HepG2 (cell line): ENCODE measurements around the gene ECSCR. TPM values are rescaled to one million over a fixed set of nuclear protein-coding genes. Genes with fewer than 3 reads are reported as not detected.

Experiments used
- BCLAF1 ChIP-seq: fragments of 450-650 bp; IDR thresholded peaks from 2 replicates; pipeline ENCODE4 v1.6.1; 2017; ENCODE audit warnings: mild to moderate bottlenecking
- DRAP1 ChIP-seq: IDR thresholded peaks from 2 replicates; pipeline ENCODE4 v1.6.1; 2016; ENCODE audit warnings: missing genetic modification reagents, missing compliant biosample characterization
- EHMT2 ChIP-seq: fragments of 200-600 bp; sonication (generic); IDR thresholded peaks from 2 replicates; pipeline ENCODE4 v1.7.0; 2017; ENCODE audit warnings: antibody characterized with exemption, low read depth, low read length, borderline replicate concordance
- JUN ChIP-seq: sonication (generic); formaldehyde crosslinking; IDR thresholded peaks from 2 replicates; pipeline ENCODE4 v1.4.0; 2020; ENCODE audit warnings: mild to moderate bottlenecking, missing genetic modification reagents
- NCOA1 ChIP-seq: sonication (generic); formaldehyde crosslinking; IDR thresholded peaks from 2 replicates; pipeline ENCODE4 v1.9.0; 2021; ENCODE audit warnings: missing genetic modification reagents
- PITX1 ChIP-seq: sonication (generic); formaldehyde crosslinking; IDR thresholded peaks from 2 replicates; pipeline ENCODE4 v1.5.1; 2020; ENCODE audit warnings: mild to moderate bottlenecking, missing genetic modification reagents
- PLRG1 ChIP-seq: fragments of 450-650 bp; conservative IDR thresholded peaks from 2 replicates; pipeline ENCODE4 v1.6.1; 2016
- RFX1 ChIP-seq: fragments of 450-650 bp; IDR thresholded peaks from 2 replicates; pipeline ENCODE4 v1.6.1; 2017
- SOX5 ChIP-seq: IDR thresholded peaks from 2 replicates; pipeline ENCODE4 v1.6.1; 2016; ENCODE audit warnings: borderline replicate concordance
- ZBTB42 ChIP-seq: sonication (generic); formaldehyde crosslinking; IDR thresholded peaks from 2 replicates; pipeline ENCODE4 v1.5.0; 2020; ENCODE audit warnings: mild to moderate bottlenecking, missing genetic modification reagents
- ZNF362 ChIP-seq: sonication (generic); formaldehyde crosslinking; IDR thresholded peaks from 2 replicates; pipeline ENCODE4 v1.4.0; 2020; ENCODE audit warnings: missing genetic modification reagents, mild to moderate bottlenecking, borderline replicate concordance
- ZNF407 ChIP-seq: sonication (generic); formaldehyde crosslinking; IDR thresholded peaks from one replicate; pipeline ENCODE4 v1.5.1; 2020; ENCODE audit warnings: mild to moderate bottlenecking, missing genetic modification reagents; ENCODE audit errors: not compliant biosample characterization
- ZNF580 ChIP-seq: IDR thresholded peaks from 2 replicates; pipeline ENCODE4 v1.6.1; 2016; ENCODE audit warnings: low read depth, borderline replicate concordance
- ZNF761 ChIP-seq: sonication (generic); formaldehyde crosslinking; conservative IDR thresholded peaks from 2 replicates; pipeline ENCODE4 v1.4.0; 2020; ENCODE audit warnings: mild to moderate bottlenecking, missing genetic modification reagents
- ZNF777 ChIP-seq: sonication (generic); formaldehyde crosslinking; IDR thresholded peaks from 2 replicates; pipeline ENCODE4 v1.4.0; 2020; ENCODE audit warnings: missing genetic modification reagents
- ZNF788 ChIP-seq: sonication (generic); formaldehyde crosslinking; IDR thresholded peaks from 2 replicates; pipeline ENCODE4 v1.5.0; 2020; ENCODE audit warnings: mild to moderate bottlenecking, missing genetic modification reagents, borderline replicate concordance
- polyA plus RNA-seq, 8 experiments: library from polyadenylated mRNA; depleted of rRNA in 3 of 8; stranded (reverse) in 7 of 8; unstranded in 1 of 8; fragments of >200 nt; fragmentation: Illumina TruSeq in 4 of 8; extraction: Trizol in 4 of 8; gene quantifications; 2 replicates each; pipeline versions ENCODE4 v1.2.1 to v1.2.3, GENCODE V29; 2011 to 2016; ENCODE audit warnings: low read depth in 4 of 8, missing spikeins in 1 of 8, mixed read lengths in 1 of 8; ENCODE audit not compliant: insufficient read depth in 1 of 8
- total RNA-seq, 5 experiments: library from RNA; depleted of rRNA; stranded (reverse); fragments of >200 nt; fragmentation: Illumina TruSeq; extraction: Trizol; gene quantifications; 2 replicates each; pipeline ENCODE4 v1.2.3, GENCODE V29; 2016; ENCODE audit warnings: low read depth in 1 of 5

ECSCR gene
- total and polyA plus RNA-seq, 2 of the 13 experiments (the other 11 are each of a cell fraction or from before 2014, with no cell fraction given): 0.18 TPM; not detected in 1

GRCh38 chr5:139402561-139403158 lies 59.9 kb downstream of the ECSCR start (continued):
- TF ChIP-seq ZNF407 (CRISPR knock-in tag) (no peak), PITX1 (CRISPR knock-in tag) (no peak), JUN (CRISPR knock-in tag) (no peak), ZBTB42 (CRISPR knock-in tag) (no peak), SOX5 (CRISPR knock-in tag) (0 out of 2 replicates have a peak, but pooled peaks have one; percentile 12), DRAP1 (CRISPR knock-in tag) (no peak), ZNF777 (CRISPR knock-in tag) (no peak), ZNF761 (CRISPR knock-in tag) (no peak), RFX1 (no peak), PLRG1 (no peak), ZNF788 (CRISPR knock-in tag) (no peak), ZNF580 (no peak), BCLAF1 (no peak), EHMT2 (no peak), ZNF362 (CRISPR knock-in tag) (no peak), NCOA1 (CRISPR knock-in tag) (no peak)
